ENCODE measurements around the gene RASGRF1.

Gene RASGRF1

GRCh38 chr15:79041601-79042168 lies 48.9 kb downstream of the RASGRF1 start:
- no peak overlapping the region for H3K4me2 ChIP-seq (ENCODE audit: low read length)
- no peak overlapping the region for H3K4me3 ChIP-seq (ENCODE audit: low read depth, low read length)
- no peaks in the 10 kb centered on the region for H3K36me3 ChIP-seq (ENCODE audit: control insufficient read depth, insufficient read depth, low read length)
- no peak overlapping the region for H2AFZ ChIP-seq
- H3K9me3 ChIP-seq (ENCODE audit: control insufficient read depth, low read length), result no peaks in the 10 kb centered on the region
- no peak for TF ChIP-seq CTCF (IDR thresholded peaks at IDR 0.05)
- no peak overlapping the region for H3K9ac ChIP-seq
- no peaks in the 10 kb centered on the region for H3K27me3 ChIP-seq (ENCODE audit: control insufficient read depth, insufficient read depth, low read length)
- no peak overlapping the region for H3K27ac ChIP-seq
- H3K4me1 ChIP-seq, result no peaks in the 10 kb centered on the region
- H3K79me2 ChIP-seq, result no peaks in the 10 kb centered on the region

- Histone ChIP-seq H3K27me3 (ENCODE audit: control insufficient read depth, insufficient read depth, low read length) (no peaks in the 10 kb centered on the region), H3K9me3 (ENCODE audit: control insufficient read depth, low read length) (no peaks in the 10 kb centered on the region), H3K4me1 (no peaks in the 10 kb centered on the region), H3K79me2 (no peaks in the 10 kb centered on the region), H2AFZ (no peak overlapping the region), H3K4me2 (ENCODE audit: low read length) (no peak overlapping the region), H3K36me3 (ENCODE audit: control insufficient read depth, insufficient read depth, low read length) (no peaks in the 10 kb centered on the region), H3K4me3 (ENCODE audit: low read depth, low read length) (no peak overlapping the region), H3K9ac (no peak overlapping the region), H3K27ac (no peak overlapping the region)
- no peak for TF ChIP-seq CTCF (IDR thresholded peaks at IDR 0.05)
Observed at GRCh38 chr15:79037848-79038247, 52.7 kb downstream of the RASGRF1 start.

- Histone ChIP-seq H2AFZ (no peak overlapping the region), H3K4me2 (ENCODE audit: low read length) (no peak overlapping the region), H3K9me3 (ENCODE audit: control insufficient read depth, low read length) (no peaks in the 10 kb centered on the region), H3K4me1 (no peaks in the 10 kb centered on the region), H3K27me3 (ENCODE audit: control insufficient read depth, insufficient read depth, low read length) (no peaks in the 10 kb centered on the region), H3K36me3 (ENCODE audit: control insufficient read depth, insufficient read depth, low read length) (no peaks in the 10 kb centered on the region), H3K27ac (no peak overlapping the region), H3K4me3 (ENCODE audit: low read depth, low read length) (no peak overlapping the region), H3K79me2 (no peaks in the 10 kb centered on the region), H3K9ac (no peak overlapping the region)
- no peak for TF ChIP-seq CTCF (IDR thresholded peaks at IDR 0.05)
Observed at GRCh38 chr15:79036323-79036722, 54.3 kb downstream of the RASGRF1 start.

GRCh38 chr15:79035814-79036213 lies 54.8 kb downstream of the RASGRF1 start:
- TF ChIP-seq CTCF (IDR thresholded peaks at IDR 0.05), result no peak
- Histone ChIP-seq H3K36me3 (ENCODE audit: control insufficient read depth, insufficient read depth, low read length) (no peaks in the 10 kb centered on the region), H3K4me3 (ENCODE audit: low read depth, low read length) (no peak overlapping the region), H3K9ac (no peak overlapping the region), H2AFZ (no peak overlapping the region), H3K79me2 (no peaks in the 10 kb centered on the region), H3K4me1 (no peaks in the 10 kb centered on the region), H3K27ac (no peak overlapping the region), H3K9me3 (ENCODE audit: control insufficient read depth, low read length) (no peaks in the 10 kb centered on the region), H3K27me3 (ENCODE audit: control insufficient read depth, insufficient read depth, low read length) (no peaks in the 10 kb centered on the region), H3K4me2 (ENCODE audit: low read length) (no peak overlapping the region)

GRCh38 chr15:79035111-79035601 lies 55.4 kb downstream of the RASGRF1 start:
- H3K27me3 ChIP-seq (ENCODE audit: control insufficient read depth, insufficient read depth, low read length), result no peaks in the 10 kb centered on the region
- H3K79me2 ChIP-seq, result no peaks in the 10 kb centered on the region
- H3K27ac ChIP-seq, result no peak overlapping the region
- no peaks in the 10 kb centered on the region for H3K9me3 ChIP-seq (ENCODE audit: control insufficient read depth, low read length)
- no peaks in the 10 kb centered on the region for H3K36me3 ChIP-seq (ENCODE audit: control insufficient read depth, insufficient read depth, low read length)
- no peak overlapping the region for H2AFZ ChIP-seq
- H3K4me2 ChIP-seq (ENCODE audit: low read length), result no peak overlapping the region
- H3K9ac ChIP-seq, result no peak overlapping the region
- H3K4me3 ChIP-seq (ENCODE audit: low read depth, low read length), result no peak overlapping the region
- TF ChIP-seq CTCF (IDR thresholded peaks at IDR 0.05), result no peak
- H3K4me1 ChIP-seq, result no peaks in the 10 kb centered on the region
